ENCODE results near the gene ACOX2. TPM values are rescaled to one million over a fixed set of nuclear protein-coding genes. Genes with fewer than 3 reads are reported as not detected.

Gene ACOX2
- total and polyA plus RNA-seq, 2 of the 8 experiments (the other 6 are each of a cell fraction or from before 2014, with no cell fraction given) = 3.2 to 9.2 TPM

GRCh38 chr3:58474967-58475578 is 61.9 kb downstream of the ACOX2 start (continued):
- TF ChIP-seq CHD7 (IDR thresholded peaks at IDR 0.05; ENCODE audit: insufficient replicate concordance, low read length) = no peak
- TF ChIP-seq BCL11A (IDR thresholded peaks at IDR 0.05; ENCODE audit: low read depth in 2 of 2, low read length in 2 of 2) = no peak
- TF ChIP-seq CREB1 (IDR thresholded peaks at IDR 0.05) = no peak
- TF ChIP-seq POLR2A (IDR thresholded peaks at IDR 0.05; ENCODE audit: control extremely low read depth in 1 of 2, low read depth in 2 of 2, low read length in 2 of 2) = no peak

All from H1 (cell line).